Measurements from ENCODE around the gene KRI1.

DNA sequence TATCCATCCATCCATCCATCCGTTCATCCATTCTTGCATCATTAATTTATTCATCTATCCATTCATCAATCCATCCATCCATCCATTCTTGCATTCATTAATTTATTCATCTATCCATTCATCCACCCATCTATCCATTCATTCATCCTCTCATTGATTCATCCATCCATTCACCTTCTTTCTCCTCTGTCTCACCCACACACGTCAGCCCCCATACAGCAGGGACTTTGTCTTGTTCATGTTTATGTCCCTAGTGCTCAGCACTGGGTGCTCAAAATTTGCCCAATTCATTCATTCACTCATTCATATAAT lies 22.0 kb upstream of the KRI1 start:
- TF ChIP-seq, protein P1, sequence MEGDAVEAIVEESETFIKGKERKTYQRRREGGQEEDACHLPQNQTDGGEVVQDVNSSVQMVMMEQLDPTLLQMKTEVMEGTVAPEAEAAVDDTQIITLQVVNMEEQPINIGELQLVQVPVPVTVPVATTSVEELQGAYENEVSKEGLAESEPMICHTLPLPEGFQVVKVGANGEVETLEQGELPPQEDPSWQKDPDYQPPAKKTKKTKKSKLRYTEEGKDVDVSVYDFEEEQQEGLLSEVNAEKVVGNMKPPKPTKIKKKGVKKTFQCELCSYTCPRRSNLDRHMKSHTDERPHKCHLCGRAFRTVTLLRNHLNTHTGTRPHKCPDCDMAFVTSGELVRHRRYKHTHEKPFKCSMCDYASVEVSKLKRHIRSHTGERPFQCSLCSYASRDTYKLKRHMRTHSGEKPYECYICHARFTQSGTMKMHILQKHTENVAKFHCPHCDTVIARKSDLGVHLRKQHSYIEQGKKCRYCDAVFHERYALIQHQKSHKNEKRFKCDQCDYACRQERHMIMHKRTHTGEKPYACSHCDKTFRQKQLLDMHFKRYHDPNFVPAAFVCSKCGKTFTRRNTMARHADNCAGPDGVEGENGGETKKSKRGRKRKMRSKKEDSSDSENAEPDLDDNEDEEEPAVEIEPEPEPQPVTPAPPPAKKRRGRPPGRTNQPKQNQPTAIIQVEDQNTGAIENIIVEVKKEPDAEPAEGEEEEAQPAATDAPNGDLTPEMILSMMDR (IDR thresholded peaks at IDR 0.05; ENCODE audit: low read length), result no peak
- TF ChIP-seq EZH2 (optimal IDR thresholded peaks at IDR 0.05; ENCODE audit: low read depth, low read length), result no peak

Measured in MM.1S (cell line).